HG02870 (cell line): ENCODE measurements around the gene BBS9.

Source experiments
- ATAC-seq: cut with Tn5 transposase; IDR thresholded peaks from one replicate; pipeline ENCODE4 v1.9.1; 2021; ENCODE audit warnings: mild to moderate bottlenecking, moderate library complexity; ENCODE audit not compliant: unreplicated experiment

The BBS9 gene

DNA sequence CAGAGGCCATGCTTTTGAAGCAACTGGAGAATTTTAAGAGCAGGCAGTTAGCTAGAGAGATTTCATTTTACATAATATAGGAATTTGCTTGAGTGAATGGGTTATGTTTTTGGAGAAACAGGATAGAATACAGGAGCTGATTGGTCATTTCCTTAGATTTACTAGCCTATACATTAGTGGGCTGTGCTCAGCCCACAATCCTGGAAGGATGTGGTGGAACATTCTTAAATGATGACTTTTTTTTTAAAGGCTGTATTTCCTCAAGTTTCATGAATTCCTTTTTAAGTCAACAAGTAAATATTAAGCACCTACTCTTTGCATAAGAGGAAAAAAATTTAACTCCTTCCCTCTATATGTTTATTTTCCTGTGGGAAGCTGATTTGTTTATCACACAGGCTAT lies 461.6 kb downstream of the BBS9 start:
- no peak for ATAC-seq

GRCh38 chr7:33591490-33591889 lies 462.1 kb downstream of the BBS9 start:
- no peak for ATAC-seq

- no peak for ATAC-seq
Measured at GRCh38 chr7:33592718-33593117, 463.4 kb downstream of the BBS9 start.

DNA sequence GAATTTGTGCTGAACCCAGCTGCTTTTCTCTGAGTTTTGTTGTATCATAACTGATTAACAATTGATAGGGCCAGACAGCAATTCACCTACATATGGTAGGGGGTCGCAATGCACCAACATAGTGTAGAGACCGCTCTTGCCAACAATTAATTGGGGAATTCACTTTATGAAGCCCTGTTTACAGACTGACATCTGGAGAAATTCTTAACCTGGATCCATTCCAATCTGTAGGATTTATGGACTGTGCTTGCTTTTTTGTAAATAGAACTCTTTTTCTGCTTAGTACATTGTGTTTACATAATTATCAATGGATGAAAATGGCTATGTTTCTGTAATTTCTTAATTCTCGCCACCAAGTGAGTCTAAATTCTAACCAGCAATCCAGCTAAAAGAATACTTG lies 464.2 kb downstream of the BBS9 start:
- ATAC-seq = no peak

DNA sequence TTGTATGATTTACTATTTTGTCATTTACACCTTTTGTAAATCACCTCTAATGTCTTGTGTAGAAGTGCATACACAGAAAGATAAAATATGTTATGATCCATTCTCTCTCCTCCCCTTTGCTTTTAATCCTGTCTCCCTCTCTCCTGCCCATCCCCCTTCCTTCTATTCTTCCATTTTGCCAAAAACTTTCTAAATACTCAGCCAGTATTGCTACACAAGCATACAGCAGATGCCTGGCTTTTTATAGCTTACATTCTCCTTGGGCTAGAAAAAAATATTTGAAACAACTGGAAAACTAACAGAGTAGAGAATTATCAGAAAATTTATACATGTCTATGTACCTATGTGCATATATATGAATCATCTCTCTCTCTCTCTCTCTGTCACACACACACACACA lies 467.3 kb downstream of the BBS9 start:
- ATAC-seq = no peak

DNA sequence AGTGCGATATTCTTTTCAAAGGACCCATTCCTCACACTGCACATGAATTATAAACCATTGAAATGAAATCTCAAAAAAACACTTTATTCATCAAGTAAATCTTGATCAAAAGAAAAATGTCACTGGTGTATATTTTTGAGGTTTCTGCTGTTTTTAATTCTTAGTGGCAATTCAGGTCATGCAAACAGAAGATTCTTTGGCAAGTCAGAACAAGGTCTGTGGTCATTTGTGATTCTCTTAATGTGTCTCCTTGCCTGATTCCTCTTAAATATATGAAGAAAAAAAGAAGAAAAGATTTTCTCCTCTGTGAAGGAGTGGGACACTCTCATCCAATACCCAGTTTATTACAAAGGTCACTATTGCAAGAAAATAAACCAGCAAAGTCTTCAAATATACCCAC lies 467.8 kb downstream of the BBS9 start:
- ATAC-seq = no peak

DNA sequence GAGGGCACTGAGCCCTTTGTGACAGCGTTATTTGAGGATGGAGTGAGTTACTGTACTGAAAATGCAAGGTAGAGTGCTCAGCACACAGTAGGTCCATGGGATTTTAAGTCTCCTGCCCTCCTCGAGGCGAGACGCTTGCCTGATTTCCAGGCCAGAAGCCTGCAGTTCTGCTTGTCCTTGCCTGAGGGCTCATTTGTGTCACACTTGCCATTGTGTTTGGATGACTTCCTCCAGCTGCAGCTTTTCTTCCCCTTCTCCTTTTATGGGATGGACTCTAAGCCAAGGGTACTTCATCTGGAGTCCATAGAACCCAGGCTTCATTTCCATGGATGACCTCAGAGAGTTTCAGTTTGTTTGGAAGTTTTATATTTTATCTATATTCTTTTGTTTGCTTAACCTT lies 471.7 kb downstream of the BBS9 start:
- no peak for ATAC-seq

GRCh38 chr7:33601884-33602283 lies 472.5 kb downstream of the BBS9 start:
- no peak for ATAC-seq

- ATAC-seq = no peak
Measured at GRCh38 chr7:33604056-33604455, 474.7 kb downstream of the BBS9 start.

DNA sequence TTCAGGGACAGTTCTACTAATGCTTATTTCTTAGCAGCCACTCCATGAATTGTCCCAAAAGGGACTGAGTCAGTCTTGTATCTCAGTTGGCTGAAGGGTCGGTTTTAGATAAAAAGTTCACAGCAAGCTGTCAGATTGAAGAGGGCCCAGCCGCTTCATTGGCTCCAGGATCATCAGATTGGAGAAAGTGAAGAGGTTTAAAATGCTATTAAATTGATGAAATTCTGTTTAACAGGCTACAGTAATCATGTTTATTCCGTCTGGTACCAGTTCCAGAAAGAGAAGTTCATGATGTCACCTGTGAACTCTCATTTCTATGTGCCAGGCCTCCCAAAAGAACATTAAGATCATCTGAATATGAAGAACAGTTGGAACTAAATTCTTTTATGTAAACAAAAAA lies 481.6 kb downstream of the BBS9 start:
- no peak for ATAC-seq

DNA sequence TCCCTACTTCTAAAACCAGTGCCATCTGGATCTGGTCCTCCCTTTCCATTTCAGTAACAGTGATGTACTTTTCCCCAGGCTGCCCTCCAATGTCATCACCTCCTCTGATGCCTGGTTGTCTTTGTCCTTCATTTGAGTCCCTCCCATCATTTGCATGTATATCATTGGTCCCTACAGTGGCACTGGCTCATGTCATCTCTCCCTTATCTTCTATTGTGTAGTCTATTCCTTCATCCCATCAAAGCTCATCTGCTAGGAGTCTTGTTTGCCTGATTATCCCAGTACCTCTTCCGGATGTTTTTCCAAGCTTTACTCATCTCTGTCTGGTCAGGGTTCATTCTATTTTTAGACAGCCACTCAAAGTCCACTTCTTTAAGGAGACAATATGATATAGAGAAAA lies 483.1 kb downstream of the BBS9 start:
- no peak for ATAC-seq

- ATAC-seq = no peak
Measured at GRCh38 chr7:33614357-33615117, 485.2 kb downstream of the BBS9 start.

GRCh38 chr7:33616752-33617151 lies 487.4 kb downstream of the BBS9 start:
- no peak for ATAC-seq

DNA sequence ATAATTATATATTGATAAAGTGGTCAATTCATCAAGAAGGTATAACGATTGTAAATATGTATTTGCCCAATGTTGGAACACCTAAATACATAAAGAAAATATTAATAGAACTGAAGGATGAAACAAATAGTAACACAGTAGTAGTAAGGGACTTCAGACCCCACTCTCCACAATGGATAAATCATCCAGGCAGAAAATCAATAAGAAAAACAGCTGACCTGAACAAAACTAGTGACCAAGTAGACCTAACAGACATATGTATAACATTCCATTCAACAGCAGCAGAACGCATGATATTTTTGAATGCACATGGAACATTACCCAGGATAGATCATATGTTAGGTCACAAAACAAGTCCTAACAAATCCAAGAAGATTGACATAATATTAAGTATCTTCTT lies 489.9 kb downstream of the BBS9 start:
- no peak for ATAC-seq

DNA sequence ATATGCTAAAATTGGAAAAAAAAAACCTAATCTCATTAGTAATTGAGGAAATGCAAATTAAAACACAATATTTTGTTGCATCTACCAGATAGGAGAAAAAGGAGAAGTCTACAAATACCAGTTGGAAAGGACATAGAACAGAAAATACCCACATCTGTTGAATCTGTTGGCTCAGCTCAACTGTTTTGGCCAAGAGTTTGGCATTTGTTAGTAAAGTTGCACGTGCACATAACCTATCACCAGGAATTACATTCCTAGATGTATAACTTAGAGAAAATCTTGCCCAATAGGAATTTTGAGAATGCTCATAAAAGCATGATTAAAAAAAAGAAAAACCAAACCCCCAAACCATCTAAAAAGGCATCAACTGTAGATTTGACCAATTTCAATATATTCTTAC lies 493.9 kb downstream of the BBS9 start:
- no peak for ATAC-seq

DNA sequence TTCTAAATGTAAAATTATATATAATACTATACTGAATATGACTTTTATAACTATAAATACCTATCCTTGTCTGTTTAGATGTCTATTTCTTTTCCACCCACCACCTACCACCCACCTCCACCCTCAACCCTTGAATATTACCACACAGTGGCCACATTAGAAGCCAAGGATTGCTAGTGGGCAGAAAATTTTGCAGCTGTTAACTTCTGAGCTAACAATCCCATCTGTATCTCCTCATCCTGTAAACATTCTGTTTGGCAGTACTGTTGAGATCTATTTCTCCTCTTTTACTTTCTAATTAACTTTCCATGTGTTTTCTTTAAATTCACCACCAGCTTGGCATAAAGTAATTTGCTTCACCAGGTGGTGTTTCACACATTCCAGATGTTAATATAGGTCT lies 494.9 kb downstream of the BBS9 start:
- no peak for ATAC-seq

DNA sequence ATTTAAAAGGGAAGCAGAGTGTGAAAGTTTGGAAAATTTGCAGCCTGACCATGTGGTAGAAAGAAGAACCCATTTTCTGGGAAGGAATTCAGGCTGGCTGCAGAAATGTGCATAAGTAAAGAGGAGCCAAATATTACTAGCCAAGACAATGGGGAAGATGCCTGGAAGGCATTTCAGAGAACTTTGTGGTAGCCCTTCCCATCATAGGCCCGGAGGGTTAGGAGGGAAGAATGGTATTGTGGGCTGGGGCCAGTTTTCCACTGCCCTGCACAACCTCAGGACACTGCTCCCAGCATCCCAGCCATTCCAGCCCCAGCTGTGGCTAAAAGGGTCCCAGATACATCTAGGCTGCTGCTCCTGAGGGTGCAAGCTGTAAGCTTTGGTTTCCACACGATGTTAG lies 497.5 kb downstream of the BBS9 start:
- no peak for ATAC-seq

GRCh38 chr7:33627741-33628140 lies 498.4 kb downstream of the BBS9 start:
- no peak for ATAC-seq

- no peak for ATAC-seq
Measured at GRCh38 chr7:33628894-33629293, 499.5 kb downstream of the BBS9 start.

GRCh38 chr7:33630359-33630758 lies 501.0 kb downstream of the BBS9 start:
- no peak for ATAC-seq

- no peak for ATAC-seq
Measured at GRCh38 chr7:33632322-33632721, 503.0 kb downstream of the BBS9 start.

DNA sequence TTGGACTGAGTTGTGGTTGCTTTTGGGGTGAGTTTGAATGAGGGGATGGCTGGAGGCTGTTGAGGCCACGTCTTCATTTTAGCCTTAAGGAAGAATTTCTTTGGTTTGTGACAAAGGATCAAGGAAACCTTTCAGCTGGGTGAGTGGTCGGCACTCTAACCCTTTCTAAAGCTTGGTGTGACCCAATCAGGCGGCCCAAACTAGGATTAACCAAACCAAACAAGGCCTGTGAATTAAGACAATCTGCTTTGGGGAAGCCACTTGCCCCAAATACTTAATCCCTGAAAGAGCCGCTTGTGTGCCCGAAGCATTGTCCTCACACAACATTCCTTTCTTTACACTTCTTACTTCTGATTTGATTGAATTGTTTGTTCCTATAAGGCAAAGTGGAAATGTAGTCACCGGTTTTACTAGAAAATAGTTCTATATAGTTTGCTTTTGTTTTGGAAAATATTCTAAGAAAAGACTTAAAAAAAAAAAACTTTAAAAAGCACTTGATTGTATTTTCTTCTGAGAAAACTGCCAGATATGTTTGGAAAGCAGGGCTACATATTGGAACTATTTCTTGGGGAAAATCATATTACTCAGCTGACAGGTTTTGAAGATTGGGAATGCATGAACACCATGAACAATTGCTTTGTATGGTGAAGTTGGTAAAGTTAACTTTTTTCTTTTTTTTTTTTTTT lies 503.6 kb downstream of the BBS9 start:
- no peak for ATAC-seq

DNA sequence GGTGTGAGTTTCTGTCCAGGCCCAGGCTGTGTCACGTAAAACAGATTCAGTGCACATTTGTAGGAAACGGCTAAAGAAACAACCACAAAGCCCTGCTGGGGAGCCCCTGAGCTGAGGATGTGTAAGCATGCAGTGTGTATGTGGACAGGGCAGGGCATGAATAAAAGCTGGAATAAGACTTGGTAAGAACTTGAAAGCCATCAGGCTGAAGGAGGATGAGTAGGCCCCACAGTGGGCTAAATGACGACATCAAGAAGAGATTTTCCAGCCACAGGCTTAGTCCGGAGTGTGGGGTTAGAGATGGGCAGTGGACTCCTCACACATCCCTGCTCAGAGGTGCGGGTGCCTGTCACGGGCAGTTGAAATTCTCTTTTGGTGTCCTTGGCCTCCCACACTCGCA lies 505.2 kb downstream of the BBS9 start:
- ATAC-seq = no peak
